Panc1 (cell line): ENCODE data around the gene OR2V2. TPM values are rescaled to one million over a fixed set of nuclear protein-coding genes. Genes with fewer than 3 reads are reported as not detected.

Experiments
- ATAC-seq: fragments of 200-7000 bp; cut with Tn5 transposase; 2 replicates; pipeline ENCODE4 v1.9.1; 2020; ENCODE audit warnings: mild to moderate bottlenecking, moderate library complexity
- BruUV-seq: library from RNA; stranded (reverse); fragments of 400-500 nt; replicated peaks from 2 replicates; lab custom pipeline; 2021; lab: Mats Ljungman, UMichigan
- CTCF ChIA-PET: fragments of 300-600 bp; sonication (Branson Sonifier 250); formaldehyde crosslinking; loops from one replicate; lab custom pipeline; 2022; ENCODE audit warnings: antibody characterized with exemption; lab: Charles Lee
- POLR2A ChIA-PET: fragments of 300-600 bp; sonication (Branson Sonifier 250); formaldehyde crosslinking; loops from one replicate; lab custom pipeline; 2022; ENCODE audit warnings: antibody characterized with exemption; lab: Charles Lee
- DNase-seq: peaks from one replicate; pipeline ENCODE4 v3.0.0-alpha.2; 2010; ENCODE audit warnings: low read depth, low spot score
- H3K27ac ChIP-seq: 2 replicates; pipeline ENCODE4 v1.5.1; 2011; ENCODE audit warnings: mild to moderate bottlenecking, low read length, inconsistent platforms
- H3K27me3 ChIP-seq: fragments of 200-500 bp; sonication (Bioruptor generic); 2 replicates; pipeline ENCODE4 v1.6.0; 2014; ENCODE audit warnings: low read length, inconsistent platforms; ENCODE audit not compliant: control insufficient read depth, insufficient read depth
- H3K36me3 ChIP-seq: fragments of 200-500 bp; sonication (Bioruptor generic); 2 replicates; pipeline ENCODE4 v1.5.1; 2014; ENCODE audit warnings: inconsistent platforms, mild to moderate bottlenecking, low read length, moderate library complexity; ENCODE audit not compliant: control insufficient read depth, insufficient read depth
- H3K4me1 ChIP-seq: 2 replicates; pipeline ENCODE4 v1.5.1; 2011; ENCODE audit warnings: inconsistent platforms, mild to moderate bottlenecking, low read length, moderate library complexity; ENCODE audit not compliant: control insufficient read depth, insufficient read depth
- H3K4me3 ChIP-seq, 2 experiments: 2 replicates each; pipeline ENCODE4 v1.5.1; 2011 to 2012; ENCODE audit warnings: low read depth in 2 of 2, low read length in 2 of 2, mild to moderate bottlenecking in 2 of 2, inconsistent platforms in 1 of 2, moderate library complexity in 1 of 2
- H3K9me3 ChIP-seq: fragments of 200-500 bp; sonication (Bioruptor generic); 2 replicates; pipeline ENCODE4 v1.5.1; 2014; ENCODE audit warnings: low read depth, mild to moderate bottlenecking, inconsistent platforms, low read length, moderate library complexity; ENCODE audit not compliant: control insufficient read depth, insufficient read depth
- CTCF ChIP-seq: fragments of 450-650 bp; IDR thresholded peaks from 2 replicates; pipeline ENCODE4 v1.5.1; 2017; ENCODE audit warnings: mild to moderate bottlenecking
- POLR2AphosphoS5 ChIP-seq: IDR thresholded peaks from 2 replicates; pipeline ENCODE4 v1.6.1; 2012; ENCODE audit warnings: mild to moderate bottlenecking, low read depth, low read length, moderate library complexity
- REST ChIP-seq, 2 experiments: IDR thresholded peaks; 2 replicates each; pipeline ENCODE4 v1.6.1; 2011 to 2012; ENCODE audit warnings: low read depth in 2 of 2, control low read depth in 1 of 2, low read length in 1 of 2, mild to moderate bottlenecking in 1 of 2, moderate library complexity in 1 of 2; ENCODE audit not compliant: insufficient read depth in 1 of 2
- SIN3A ChIP-seq: IDR thresholded peaks from 2 replicates; pipeline ENCODE4 v1.6.1; 2012; ENCODE audit warnings: low read depth, mild to moderate bottlenecking, low read length, moderate library complexity, borderline replicate concordance; ENCODE audit not compliant: insufficient read depth
- TCF7L2 ChIP-seq: IDR thresholded peaks from 2 replicates; pipeline ENCODE4 v1.6.1; 2011; ENCODE audit warnings: mild to moderate bottlenecking, low read depth, low read length, inconsistent platforms
- in situ Hi-C: cut with HindIII; loops from 2 replicates; pipeline ENCODE4 v1.10.0; 2016; ENCODE audit warnings: low sequenced_read_pairs, low pct_unique_long_range_greater_than_20kb
- intact Hi-C: fragments of 100-400 bp; cut with micrococcal nuclease; formaldehyde crosslinking; loops from one replicate; pipeline ENCODE4 v1.10.0; 2022; ENCODE audit not compliant: unreplicated experiment
- total RNA-seq: library from RNA; stranded (reverse); gene quantifications from one replicate; pipeline ENCODE4 v1.2.1, GENCODE V29; 2021; ENCODE audit not compliant: unreplicated experiment

Gene OR2V2
- total RNA-seq, 1 experiment from 2014 or later: not detected

- POLR2A ChIA-PET: no interaction called here
- no peak for DNase-seq
- in situ Hi-C loops: no loop called here
- intact Hi-C loops: loop anchor here (10.0 kb wide), 1 partner anchor 45 kb away; no protein-coding TSS in a partner anchor
- Histone ChIP-seq H3K4me1 (peaks cover 18% of the 10 kb centered on the region), H3K4me3 (no peak overlapping the region), H3K27me3 (no peaks in the 10 kb centered on the region), H3K9me3 (no peaks in the 10 kb centered on the region), H3K36me3 (no peaks in the 10 kb centered on the region), H3K27ac (no peak overlapping the region)
- no peak for ATAC-seq
- no TSS peak for BruUV-seq
- CTCF ChIA-PET: no interaction called here
- TF ChIP-seq POLR2AphosphoS5 (no peak), REST (IDR thresholded peaks at IDR 0.05; ENCODE audit: insufficient read depth in 1 of 2, low read depth in 2 of 2, low read length in 1 of 2) (no peak), SIN3A (no peak), CTCF (no peak)
These were observed 37.8 kb upstream of the OR2V2 start for GRCh38 chr5:181109489-181110013.

- BruUV-seq: no TSS peak
- CTCF ChIA-PET: interaction anchor here (0.6 kb wide), 1 partner anchor 504 kb away, joined by 10 read pairs; no protein-coding TSS in a partner anchor
- TF ChIP-seq POLR2AphosphoS5: no peak
- no peak for TF ChIP-seq REST (IDR thresholded peaks at IDR 0.05; ENCODE audit: insufficient read depth in 1 of 2, low read depth in 2 of 2, low read length in 1 of 2)
- no peak for TF ChIP-seq TCF7L2
- peaks cover 18% of the 10 kb centered on the region for H3K4me1 ChIP-seq
- in situ Hi-C loops (no loop called here), intact Hi-C loops (no loop called here)
- H3K4me3 ChIP-seq: no peak overlapping the region
- ATAC-seq (no peak), DNase-seq (no peak)
- POLR2A ChIA-PET: no interaction called here
- no peaks in the 10 kb centered on the region for H3K36me3 ChIP-seq
- no peaks in the 10 kb centered on the region for H3K27me3 ChIP-seq
- H3K27ac ChIP-seq: peak overlapping the region; percentile 6; the same call in 1 of the 2 replicates
- no peaks in the 10 kb centered on the region for H3K9me3 ChIP-seq
These were observed 36.4 kb upstream of the OR2V2 start for GRCh38 chr5:181111010-181111409.
